GM23338 (cell line): ENCODE data around the gene SBNO1. TPM values are rescaled to one million over a fixed set of nuclear protein-coding genes. Genes with fewer than 3 reads are reported as not detected.

Experiments
- ATAC-seq: fragments of 200-7000 bp; cut with Tn5 transposase; 3 replicates; pipeline ENCODE4 v1.9.1; 2020
- DNase-seq: peaks from one replicate; pipeline ENCODE4 v3.0.0-alpha.2; 2015; ENCODE audit warnings: low spot score
- H2AFZ ChIP-seq: fragments of 200-600 bp; sonication (generic); 2 replicates; pipeline ENCODE4 v1.8.0; 2016; ENCODE audit warnings: antibody characterized with exemption, mild to moderate bottlenecking, moderate library complexity
- H3F3A ChIP-seq: fragments of 200-600 bp; sonication (generic); replicated peaks from 2 replicates; pipeline ENCODE4 v1.8.0; 2017; ENCODE audit warnings: antibody characterized with exemption, mixed run types, low read depth
- H3K27ac ChIP-seq: fragments of 200-600 bp; sonication (generic); 2 replicates; pipeline ENCODE4 v1.6.1; 2016; ENCODE audit warnings: low read depth
- H3K27me3 ChIP-seq: fragments of 200-600 bp; sonication (generic); 2 replicates; pipeline ENCODE4 v1.8.0; 2016; ENCODE audit warnings: mild to moderate bottlenecking, mixed run types, moderate library complexity; ENCODE audit not compliant: insufficient read depth
- H3K36me3 ChIP-seq: fragments of 200-600 bp; sonication (generic); 2 replicates; pipeline ENCODE4 v1.8.0; 2016; ENCODE audit warnings: mild to moderate bottlenecking; ENCODE audit not compliant: insufficient read depth
- H3K4me1 ChIP-seq: fragments of 200-600 bp; sonication (generic); 2 replicates; pipeline ENCODE4 v1.8.0; 2016; ENCODE audit warnings: mild to moderate bottlenecking, moderate library complexity; ENCODE audit not compliant: insufficient read depth
- H3K4me2 ChIP-seq: fragments of 200-600 bp; sonication (generic); 2 replicates; pipeline ENCODE4 v1.7.1; 2017; ENCODE audit warnings: mixed run types
- H3K4me3 ChIP-seq: fragments of 200-600 bp; sonication (generic); 2 replicates; pipeline ENCODE4 v1.6.1; 2016; ENCODE audit warnings: mixed run types
- H3K79me2 ChIP-seq: fragments of 200-600 bp; sonication (generic); replicated peaks from 2 replicates; pipeline ENCODE4 v1.8.0; 2017; ENCODE audit warnings: mild to moderate bottlenecking; ENCODE audit not compliant: insufficient read depth
- H3K9me2 ChIP-seq: fragments of 200-600 bp; sonication (generic); 2 replicates; pipeline ENCODE4 v1.8.0; 2017; ENCODE audit not compliant: insufficient read depth
- H4K20me1 ChIP-seq: fragments of 200-600 bp; sonication (generic); replicated peaks from 2 replicates; pipeline ENCODE4 v1.8.0; 2017; ENCODE audit warnings: mild to moderate bottlenecking; ENCODE audit not compliant: insufficient read depth
- H3K27ac Mint-ChIP-seq: 2 replicates; pipeline ENCODE4 v1.8.0; 2020; ENCODE audit warnings: inconsistent platforms, mild to moderate bottlenecking, moderate library complexity, mixed read lengths
- H3K27me3 Mint-ChIP-seq: 3 replicates; pipeline ENCODE4 v1.8.0; 2022; ENCODE audit warnings: low read depth, mild to moderate bottlenecking, moderate library complexity, mixed read lengths, inconsistent platforms; ENCODE audit not compliant: insufficient read depth, poor library complexity
- H3K36me3 Mint-ChIP-seq: 3 replicates; pipeline ENCODE4 v1.8.0; 2021; ENCODE audit warnings: low read depth, mild to moderate bottlenecking, inconsistent platforms, moderate library complexity, mixed read lengths
- H3K4me1 Mint-ChIP-seq: 3 replicates; pipeline ENCODE4 v1.8.0; 2020; ENCODE audit warnings: mild to moderate bottlenecking, inconsistent platforms, mixed read lengths
- H3K4me3 Mint-ChIP-seq: 3 replicates; pipeline ENCODE4 v1.8.0; 2021; ENCODE audit warnings: moderate library complexity, mild to moderate bottlenecking, inconsistent platforms, mixed read lengths
- H3K9me3 Mint-ChIP-seq: 3 replicates; pipeline ENCODE4 v1.8.0; 2020; ENCODE audit warnings: moderate library complexity, mild to moderate bottlenecking, inconsistent platforms, mixed read lengths
- CREB1 ChIP-seq: fragments of 250-450 bp; sonication (Bioruptor Pico); IDR thresholded peaks from 2 replicates; pipeline ENCODE4 v1.5.0; 2020; ENCODE audit warnings: low read depth, mild to moderate bottlenecking, moderate library complexity
- EZH2 ChIP-seq: fragments of 200-600 bp; sonication (generic); IDR thresholded peaks from one replicate; pipeline ENCODE4 v1.8.0; 2017; ENCODE audit warnings: antibody characterized with exemption, mild to moderate bottlenecking, low read depth; ENCODE audit not compliant: unreplicated experiment
- EZH2phosphoT487 ChIP-seq: fragments of 200-600 bp; sonication (generic); IDR thresholded peaks from one replicate; pipeline ENCODE4 v1.8.1; 2018; ENCODE audit warnings: antibody characterized with exemption; ENCODE audit not compliant: unreplicated experiment
- JUNB ChIP-seq: IDR thresholded peaks from one replicate; pipeline ENCODE4 v1.6.1; 2016; ENCODE audit warnings: antibody characterized with exemption; ENCODE audit not compliant: unreplicated experiment
- NANOG ChIP-seq: IDR thresholded peaks from 2 replicates; pipeline ENCODE4 v1.6.1; 2016; ENCODE audit warnings: antibody characterized with exemption, borderline replicate concordance
- POLR2AphosphoS5 ChIP-seq: IDR thresholded peaks from 2 replicates; pipeline ENCODE4 v1.6.1; 2016; ENCODE audit warnings: antibody characterized with exemption, low read depth
- STAT1 ChIP-seq: IDR thresholded peaks from one replicate; pipeline ENCODE4 v1.6.1; 2016; ENCODE audit warnings: antibody characterized with exemption; ENCODE audit not compliant: unreplicated experiment
- ZNF114 ChIP-seq: fragments of 250-450 bp; sonication (Bioruptor Pico); IDR thresholded peaks from 2 replicates; pipeline ENCODE4 v1.5.0; 2020; ENCODE audit warnings: mild to moderate bottlenecking, moderate library complexity
- ZNF331 ChIP-seq: fragments of 250-450 bp; sonication (Bioruptor Pico); IDR thresholded peaks from 2 replicates; pipeline ENCODE4 v1.5.0; 2020; ENCODE audit warnings: low read depth, mild to moderate bottlenecking, moderate library complexity
- polyA plus RNA-seq: library from polyadenylated mRNA; unstranded; fragments of >200 nt; fragmentation: Nextera tagmentation; extraction: Ambion mirVana; gene quantifications from 2 replicates; pipeline ENCODE4 v1.2.1, GENCODE V29; 2016
- total RNA-seq: library from RNA; depleted of rRNA; stranded (reverse); fragments of >200 nt; shearing (Covaris generic); gene quantifications from 2 replicates; pipeline ENCODE4 v1.2.3, GENCODE V29; 2014
- TF ChIP-seq, protein P1 (sequence below): IDR thresholded peaks from one replicate; pipeline ENCODE4 v1.6.1; 2018; ENCODE audit warnings: antibody characterized with exemption; ENCODE audit not compliant: unreplicated experiment
- TF ChIP-seq, protein P2 (sequence below): IDR thresholded peaks from 2 replicates; pipeline ENCODE4 v1.6.1; 2016; ENCODE audit warnings: antibody characterized with exemption
- TF ChIP-seq, protein P3 (sequence below): fragments of 250-450 bp; sonication (Bioruptor Pico); IDR thresholded peaks from 2 replicates; pipeline ENCODE4 v1.5.0; 2020; ENCODE audit warnings: mild to moderate bottlenecking, moderate library complexity
- TF ChIP-seq, protein P4 (sequence below), 2 experiments: fragments of 200-600 bp in 1 of 2; sonication (generic) in 1 of 2; conservative IDR thresholded peaks; 2 replicates each; pipeline versions ENCODE4 v1.5.1 to v1.6.1; 2016 to 2017; ENCODE audit warnings: antibody characterized with exemption in 2 of 2, low read depth in 2 of 2, mild to moderate bottlenecking in 2 of 2, moderate library complexity in 1 of 2

Gene SBNO1
- total and polyA plus RNA-seq, 2 experiments from 2014 or later: 34.9 to 49.5 TPM

DNA sequence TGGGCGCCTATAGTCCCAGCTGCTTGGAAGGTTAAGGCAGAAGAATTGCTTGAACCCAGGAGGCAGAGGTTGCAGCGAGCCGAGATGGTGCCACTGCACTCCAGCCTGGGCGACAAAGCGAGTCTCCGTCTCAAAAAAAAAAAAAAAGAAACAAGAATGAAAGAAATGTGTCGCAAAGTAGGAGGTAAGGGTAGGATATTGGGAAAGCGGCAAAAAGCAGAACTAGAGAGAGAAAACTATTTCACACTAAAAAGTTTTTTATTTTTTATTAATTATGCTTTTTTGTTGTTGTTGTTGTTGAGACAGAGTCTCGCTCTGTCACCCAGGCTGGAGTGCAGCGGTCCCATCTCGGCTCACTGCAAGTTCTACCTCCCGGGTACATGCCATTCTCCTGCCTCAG is 17.7 kb downstream of the SBNO1 start:
- H3K79me2 ChIP-seq: peaks cover 75% of the 10 kb centered on the region
- no peaks in the 10 kb centered on the region for H3K4me1 ChIP-seq
- ATAC-seq: no peak
- H3F3A ChIP-seq: 0 out of 2 replicates have a peak, but pooled peaks cover 5% of the 10 kb centered on the region
- TF ChIP-seq EZH2phosphoT487: no peak
- TF ChIP-seq, protein P1, sequence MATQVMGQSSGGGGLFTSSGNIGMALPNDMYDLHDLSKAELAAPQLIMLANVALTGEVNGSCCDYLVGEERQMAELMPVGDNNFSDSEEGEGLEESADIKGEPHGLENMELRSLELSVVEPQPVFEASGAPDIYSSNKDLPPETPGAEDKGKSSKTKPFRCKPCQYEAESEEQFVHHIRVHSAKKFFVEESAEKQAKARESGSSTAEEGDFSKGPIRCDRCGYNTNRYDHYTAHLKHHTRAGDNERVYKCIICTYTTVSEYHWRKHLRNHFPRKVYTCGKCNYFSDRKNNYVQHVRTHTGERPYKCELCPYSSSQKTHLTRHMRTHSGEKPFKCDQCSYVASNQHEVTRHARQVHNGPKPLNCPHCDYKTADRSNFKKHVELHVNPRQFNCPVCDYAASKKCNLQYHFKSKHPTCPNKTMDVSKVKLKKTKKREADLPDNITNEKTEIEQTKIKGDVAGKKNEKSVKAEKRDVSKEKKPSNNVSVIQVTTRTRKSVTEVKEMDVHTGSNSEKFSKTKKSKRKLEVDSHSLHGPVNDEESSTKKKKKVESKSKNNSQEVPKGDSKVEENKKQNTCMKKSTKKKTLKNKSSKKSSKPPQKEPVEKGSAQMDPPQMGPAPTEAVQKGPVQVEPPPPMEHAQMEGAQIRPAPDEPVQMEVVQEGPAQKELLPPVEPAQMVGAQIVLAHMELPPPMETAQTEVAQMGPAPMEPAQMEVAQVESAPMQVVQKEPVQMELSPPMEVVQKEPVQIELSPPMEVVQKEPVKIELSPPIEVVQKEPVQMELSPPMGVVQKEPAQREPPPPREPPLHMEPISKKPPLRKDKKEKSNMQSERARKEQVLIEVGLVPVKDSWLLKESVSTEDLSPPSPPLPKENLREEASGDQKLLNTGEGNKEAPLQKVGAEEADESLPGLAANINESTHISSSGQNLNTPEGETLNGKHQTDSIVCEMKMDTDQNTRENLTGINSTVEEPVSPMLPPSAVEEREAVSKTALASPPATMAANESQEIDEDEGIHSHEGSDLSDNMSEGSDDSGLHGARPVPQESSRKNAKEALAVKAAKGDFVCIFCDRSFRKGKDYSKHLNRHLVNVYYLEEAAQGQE: no peak
- TF ChIP-seq, protein P2, sequence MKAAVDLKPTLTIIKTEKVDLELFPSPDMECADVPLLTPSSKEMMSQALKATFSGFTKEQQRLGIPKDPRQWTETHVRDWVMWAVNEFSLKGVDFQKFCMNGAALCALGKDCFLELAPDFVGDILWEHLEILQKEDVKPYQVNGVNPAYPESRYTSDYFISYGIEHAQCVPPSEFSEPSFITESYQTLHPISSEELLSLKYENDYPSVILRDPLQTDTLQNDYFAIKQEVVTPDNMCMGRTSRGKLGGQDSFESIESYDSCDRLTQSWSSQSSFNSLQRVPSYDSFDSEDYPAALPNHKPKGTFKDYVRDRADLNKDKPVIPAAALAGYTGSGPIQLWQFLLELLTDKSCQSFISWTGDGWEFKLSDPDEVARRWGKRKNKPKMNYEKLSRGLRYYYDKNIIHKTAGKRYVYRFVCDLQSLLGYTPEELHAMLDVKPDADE: no peak
- TF ChIP-seq, protein P3, sequence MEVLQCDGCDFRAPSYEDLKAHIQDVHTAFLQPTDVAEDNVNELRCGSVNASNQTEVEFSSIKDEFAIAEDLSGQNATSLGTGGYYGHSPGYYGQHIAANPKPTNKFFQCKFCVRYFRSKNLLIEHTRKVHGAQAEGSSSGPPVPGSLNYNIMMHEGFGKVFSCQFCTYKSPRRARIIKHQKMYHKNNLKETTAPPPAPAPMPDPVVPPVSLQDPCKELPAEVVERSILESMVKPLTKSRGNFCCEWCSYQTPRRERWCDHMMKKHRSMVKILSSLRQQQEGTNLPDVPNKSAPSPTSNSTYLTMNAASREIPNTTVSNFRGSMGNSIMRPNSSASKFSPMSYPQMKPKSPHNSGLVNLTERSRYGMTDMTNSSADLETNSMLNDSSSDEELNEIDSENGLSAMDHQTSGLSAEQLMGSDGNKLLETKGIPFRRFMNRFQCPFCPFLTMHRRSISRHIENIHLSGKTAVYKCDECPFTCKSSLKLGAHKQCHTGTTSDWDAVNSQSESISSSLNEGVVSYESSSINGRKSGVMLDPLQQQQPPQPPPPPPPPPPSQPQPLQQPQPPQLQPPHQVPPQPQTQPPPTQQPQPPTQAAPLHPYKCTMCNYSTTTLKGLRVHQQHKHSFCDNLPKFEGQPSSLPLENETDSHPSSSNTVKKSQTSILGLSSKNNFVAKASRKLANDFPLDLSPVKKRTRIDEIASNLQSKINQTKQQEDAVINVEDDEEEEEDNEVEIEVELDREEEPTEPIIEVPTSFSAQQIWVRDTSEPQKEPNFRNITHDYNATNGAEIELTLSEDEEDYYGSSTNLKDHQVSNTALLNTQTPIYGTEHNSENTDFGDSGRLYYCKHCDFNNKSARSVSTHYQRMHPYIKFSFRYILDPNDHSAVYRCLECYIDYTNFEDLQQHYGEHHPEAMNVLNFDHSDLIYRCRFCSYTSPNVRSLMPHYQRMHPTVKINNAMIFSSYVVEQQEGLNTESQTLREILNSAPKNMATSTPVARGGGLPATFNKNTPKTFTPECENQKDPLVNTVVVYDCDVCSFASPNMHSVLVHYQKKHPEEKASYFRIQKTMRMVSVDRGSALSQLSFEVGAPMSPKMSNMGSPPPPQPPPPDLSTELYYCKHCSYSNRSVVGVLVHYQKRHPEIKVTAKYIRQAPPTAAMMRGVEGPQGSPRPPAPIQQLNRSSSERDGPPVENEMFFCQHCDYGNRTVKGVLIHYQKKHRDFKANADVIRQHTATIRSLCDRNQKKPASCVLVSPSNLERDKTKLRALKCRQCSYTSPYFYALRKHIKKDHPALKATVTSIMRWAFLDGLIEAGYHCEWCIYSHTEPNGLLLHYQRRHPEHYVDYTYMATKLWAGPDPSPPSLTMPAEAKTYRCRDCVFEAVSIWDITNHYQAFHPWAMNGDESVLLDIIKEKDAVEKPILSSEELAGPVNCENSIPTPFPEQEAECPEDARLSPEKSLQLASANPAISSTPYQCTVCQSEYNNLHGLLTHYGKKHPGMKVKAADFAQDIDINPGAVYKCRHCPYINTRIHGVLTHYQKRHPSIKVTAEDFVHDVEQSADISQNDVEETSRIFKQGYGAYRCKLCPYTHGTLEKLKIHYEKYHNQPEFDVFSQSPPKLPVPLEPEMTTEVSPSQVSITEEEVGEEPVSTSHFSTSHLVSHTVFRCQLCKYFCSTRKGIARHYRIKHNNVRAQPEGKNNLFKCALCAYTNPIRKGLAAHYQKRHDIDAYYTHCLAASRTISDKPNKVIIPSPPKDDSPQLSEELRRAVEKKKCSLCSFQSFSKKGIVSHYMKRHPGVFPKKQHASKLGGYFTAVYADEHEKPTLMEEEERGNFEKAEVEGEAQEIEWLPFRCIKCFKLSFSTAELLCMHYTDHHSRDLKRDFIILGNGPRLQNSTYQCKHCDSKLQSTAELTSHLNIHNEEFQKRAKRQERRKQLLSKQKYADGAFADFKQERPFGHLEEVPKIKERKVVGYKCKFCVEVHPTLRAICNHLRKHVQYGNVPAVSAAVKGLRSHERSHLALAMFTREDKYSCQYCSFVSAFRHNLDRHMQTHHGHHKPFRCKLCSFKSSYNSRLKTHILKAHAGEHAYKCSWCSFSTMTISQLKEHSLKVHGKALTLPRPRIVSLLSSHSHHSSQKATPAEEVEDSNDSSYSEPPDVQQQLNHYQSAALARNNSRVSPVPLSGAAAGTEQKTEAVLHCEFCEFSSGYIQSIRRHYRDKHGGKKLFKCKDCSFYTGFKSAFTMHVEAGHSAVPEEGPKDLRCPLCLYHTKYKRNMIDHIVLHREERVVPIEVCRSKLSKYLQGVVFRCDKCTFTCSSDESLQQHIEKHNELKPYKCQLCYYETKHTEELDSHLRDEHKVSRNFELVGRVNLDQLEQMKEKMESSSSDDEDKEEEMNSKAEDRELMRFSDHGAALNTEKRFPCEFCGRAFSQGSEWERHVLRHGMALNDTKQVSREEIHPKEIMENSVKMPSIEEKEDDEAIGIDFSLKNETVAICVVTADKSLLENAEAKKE (CRISPR knock-in tag): no peak
- TF ChIP-seq ZNF331: no peak
- no peak for TF ChIP-seq NANOG
- TF ChIP-seq, protein P4, sequence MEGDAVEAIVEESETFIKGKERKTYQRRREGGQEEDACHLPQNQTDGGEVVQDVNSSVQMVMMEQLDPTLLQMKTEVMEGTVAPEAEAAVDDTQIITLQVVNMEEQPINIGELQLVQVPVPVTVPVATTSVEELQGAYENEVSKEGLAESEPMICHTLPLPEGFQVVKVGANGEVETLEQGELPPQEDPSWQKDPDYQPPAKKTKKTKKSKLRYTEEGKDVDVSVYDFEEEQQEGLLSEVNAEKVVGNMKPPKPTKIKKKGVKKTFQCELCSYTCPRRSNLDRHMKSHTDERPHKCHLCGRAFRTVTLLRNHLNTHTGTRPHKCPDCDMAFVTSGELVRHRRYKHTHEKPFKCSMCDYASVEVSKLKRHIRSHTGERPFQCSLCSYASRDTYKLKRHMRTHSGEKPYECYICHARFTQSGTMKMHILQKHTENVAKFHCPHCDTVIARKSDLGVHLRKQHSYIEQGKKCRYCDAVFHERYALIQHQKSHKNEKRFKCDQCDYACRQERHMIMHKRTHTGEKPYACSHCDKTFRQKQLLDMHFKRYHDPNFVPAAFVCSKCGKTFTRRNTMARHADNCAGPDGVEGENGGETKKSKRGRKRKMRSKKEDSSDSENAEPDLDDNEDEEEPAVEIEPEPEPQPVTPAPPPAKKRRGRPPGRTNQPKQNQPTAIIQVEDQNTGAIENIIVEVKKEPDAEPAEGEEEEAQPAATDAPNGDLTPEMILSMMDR (conservative IDR thresholded peaks at IDR 0.05; ENCODE audit: low read depth in 2 of 2): no peak
- TF ChIP-seq CREB1: no peak
- TF ChIP-seq EZH2: no peak
- TF ChIP-seq POLR2AphosphoS5: no peak
- no peak for TF ChIP-seq ZNF114
- TF ChIP-seq STAT1: no peak
- TF ChIP-seq JUNB: no peak
- Mint-ChIP-seq H3K36me3 (peaks cover 62% of the 10 kb centered on the region), H3K4me1 (no peaks in the 10 kb centered on the region), H3K4me3 (no peak overlapping the region), H3K27me3 (peaks cover 2% of the 10 kb centered on the region), H3K9me3 (no peaks in the 10 kb centered on the region), H3K27ac (no peak overlapping the region)
- no peak overlapping the region for H3K4me3 ChIP-seq
- H3K27me3 ChIP-seq: no peaks in the 10 kb centered on the region
- H3K4me2 ChIP-seq: no peak overlapping the region
- no peak overlapping the region for H3K27ac ChIP-seq
- H2AFZ ChIP-seq: no peak overlapping the region
- H3K9me2 ChIP-seq: no peaks in the 10 kb centered on the region
- peaks cover 52% of the 10 kb centered on the region for H4K20me1 ChIP-seq
- H3K36me3 ChIP-seq: peaks cover 38% of the 10 kb centered on the region
- DNase-seq: no peak
